GM21528 (cell line): ENCODE results near the gene NDUFA6.
A peak's percentile ranks its signal among the peaks of the same experiment; 100 is the strongest.
"Not testable (repeated sequence)": the region's sequence is repeated elsewhere in the genome, so short reads cannot be mapped to it uniquely, and the experiment has no call there.

ENCODE experiments used
- ATAC-seq: cut with Tn5 transposase; IDR thresholded peaks from one replicate; pipeline ENCODE4 v1.9.1; 2021; ENCODE audit warnings: mild to moderate bottlenecking, moderate library complexity; ENCODE audit not compliant: unreplicated experiment, low FRiP score

Gene NDUFA6

DNA sequence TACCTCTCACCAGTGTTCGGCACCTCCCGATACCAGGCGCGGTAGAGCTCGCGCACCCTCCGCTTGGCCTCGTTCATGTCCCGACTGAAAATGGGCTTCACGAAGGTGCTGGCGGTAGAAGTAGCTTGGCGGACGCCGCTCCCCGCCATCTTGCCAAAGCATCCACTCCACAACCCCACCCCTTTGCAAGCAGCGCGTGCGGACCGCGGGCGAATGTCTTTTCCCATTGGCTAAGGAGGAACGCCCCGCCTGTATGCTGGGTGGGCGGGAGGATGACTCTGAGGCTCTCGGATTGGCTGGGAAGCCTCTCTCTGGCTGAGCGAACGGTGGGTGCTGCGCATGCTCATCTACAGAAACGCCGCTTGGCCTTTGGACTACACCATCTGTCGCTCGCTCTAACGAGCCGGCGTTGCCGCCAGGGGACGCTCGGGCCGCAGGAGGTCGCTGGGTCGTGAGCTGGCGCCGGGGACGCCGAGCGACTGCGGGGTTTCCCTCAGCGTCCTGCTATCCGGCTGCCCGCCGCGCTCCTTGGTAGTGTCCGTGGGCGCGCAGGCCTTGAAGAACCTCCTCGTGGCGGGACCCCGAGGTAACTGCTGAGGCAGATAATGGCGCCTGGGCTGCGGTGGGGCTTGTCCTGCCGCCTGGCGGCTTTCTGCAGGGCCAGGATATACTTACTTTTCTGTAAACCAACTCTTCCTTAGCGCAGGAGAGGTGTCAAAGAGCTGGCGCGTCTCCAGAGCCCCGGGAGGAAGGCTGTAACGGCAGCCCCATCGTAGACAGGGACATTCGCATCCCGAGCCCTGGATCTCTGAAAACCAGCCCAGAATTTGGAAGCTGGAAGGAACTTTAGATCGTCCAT lies at the start of gene NDUFA6:
NDUFA6 (minus strand) TSS at position 177 of the 859 bp plus-strand sequence; CDS start at position 149, 28 bp downstream.
- peak; percentile 95 for ATAC-seq

DNA sequence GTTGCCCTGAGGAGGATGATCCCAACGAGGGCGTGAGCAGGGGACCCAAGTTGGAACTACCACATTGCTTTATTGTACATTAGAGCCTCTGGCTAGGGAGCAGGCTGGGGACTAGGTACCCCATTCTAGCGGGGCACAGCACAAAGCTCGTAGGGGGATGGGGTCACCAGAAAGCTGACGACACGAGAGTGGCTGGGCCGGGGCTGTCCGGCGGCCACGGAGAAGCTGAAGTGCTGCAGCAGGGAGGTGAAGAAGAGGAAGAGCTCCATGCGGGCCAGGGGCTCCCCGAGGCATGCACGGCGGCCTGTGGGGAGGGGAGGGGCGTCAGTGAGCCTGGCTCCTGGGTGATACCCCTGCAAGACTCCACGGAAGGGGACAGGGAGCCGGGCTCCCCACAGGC lies 49.6 kb upstream of the NDUFA6 start:
- not testable (repeated sequence) for ATAC-seq

DNA sequence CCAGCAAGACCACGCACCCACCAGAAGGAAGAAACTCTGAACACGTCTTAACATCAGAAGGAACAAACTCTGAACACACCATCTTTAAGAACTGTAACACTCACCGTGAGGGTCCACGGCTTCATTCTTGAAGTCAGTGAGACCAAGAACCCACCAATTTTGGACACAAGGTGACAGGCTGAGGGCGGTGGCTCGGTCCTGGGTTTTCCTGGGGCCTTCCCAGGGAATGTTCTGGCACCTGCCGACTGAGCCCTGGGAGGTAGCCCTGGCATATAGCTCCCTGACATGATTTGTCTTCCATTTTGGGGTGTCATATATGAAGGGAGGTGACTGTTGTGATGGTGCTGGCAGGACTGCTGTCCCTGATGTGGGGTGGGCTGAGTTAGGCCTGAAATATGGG lies 48.9 kb upstream of the NDUFA6 start:
- not testable (repeated sequence) for ATAC-seq

DNA sequence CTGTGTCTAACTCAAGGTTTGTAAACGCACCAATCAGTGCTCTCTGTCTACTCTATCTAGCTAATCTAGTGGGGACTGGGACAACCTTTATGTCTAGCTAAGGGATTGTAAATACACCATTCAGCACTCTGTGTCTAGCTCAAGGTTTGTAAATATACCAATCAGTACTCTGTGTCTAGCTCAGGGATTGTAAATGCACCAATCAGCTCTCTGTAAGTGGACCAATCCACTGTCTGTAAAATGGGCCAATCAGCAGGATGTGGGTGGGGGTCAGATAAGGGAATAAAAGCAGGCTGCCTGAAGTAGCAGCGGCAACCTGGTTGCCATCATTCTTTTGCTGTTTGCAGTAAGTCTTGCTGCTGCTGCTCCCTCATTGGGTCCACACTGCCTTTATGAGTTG lies 48.4 kb upstream of the NDUFA6 start:
- no peak for ATAC-seq

DNA sequence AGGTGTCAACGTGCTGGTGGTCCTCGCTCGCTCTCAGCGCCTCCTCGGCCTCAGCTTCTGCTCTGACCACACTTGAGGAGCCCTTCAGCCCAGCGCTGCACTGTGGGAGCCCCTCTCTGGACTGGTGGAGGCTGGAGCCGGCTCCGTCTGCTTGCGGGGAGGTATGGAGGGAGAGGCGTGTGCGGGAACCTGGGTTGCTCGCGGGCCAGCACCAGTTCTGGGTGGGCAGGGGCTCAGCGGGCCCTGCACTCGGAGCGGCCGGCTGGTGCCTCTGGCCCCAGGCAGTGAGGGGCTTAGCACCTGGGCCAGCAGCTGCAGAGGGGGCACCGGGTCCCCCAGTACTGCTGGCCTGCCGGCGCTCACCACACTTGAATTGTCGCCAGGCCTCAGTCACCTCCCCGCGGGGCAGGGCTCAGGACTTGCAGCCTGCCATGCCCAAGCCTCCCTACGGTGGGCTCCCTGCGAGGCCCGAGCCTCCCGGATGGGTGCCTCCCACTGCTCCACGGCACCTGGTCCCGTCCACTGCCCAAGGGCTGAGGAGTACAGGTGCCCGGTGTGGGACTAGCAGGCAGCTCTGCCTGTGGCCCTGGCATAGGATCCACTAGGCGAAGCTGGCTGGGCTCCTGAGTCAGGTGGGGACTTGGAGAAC lies 47.7 kb upstream of the NDUFA6 start:
- ATAC-seq = no peak

DNA sequence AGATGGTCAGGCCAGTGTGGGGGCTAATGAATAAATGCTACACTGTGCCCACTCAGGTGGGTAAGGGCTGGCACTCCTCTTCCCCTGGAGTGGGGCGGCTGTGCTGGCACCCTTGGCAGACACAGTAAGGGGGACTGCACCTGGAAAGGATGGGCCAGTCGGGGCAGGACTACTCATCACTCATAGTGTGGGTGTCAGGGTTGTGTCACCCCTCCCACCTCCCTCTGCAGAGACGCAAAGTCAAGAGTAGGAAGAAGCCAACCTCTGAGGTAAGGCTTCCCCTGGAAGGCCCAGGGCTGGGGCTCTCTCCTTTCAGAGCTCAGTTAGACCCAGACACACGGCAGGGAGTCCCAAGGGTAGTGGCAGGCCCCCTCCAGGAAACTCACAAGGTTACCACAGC lies 45.1 kb upstream of the NDUFA6 start:
- ATAC-seq = not testable (repeated sequence)

DNA sequence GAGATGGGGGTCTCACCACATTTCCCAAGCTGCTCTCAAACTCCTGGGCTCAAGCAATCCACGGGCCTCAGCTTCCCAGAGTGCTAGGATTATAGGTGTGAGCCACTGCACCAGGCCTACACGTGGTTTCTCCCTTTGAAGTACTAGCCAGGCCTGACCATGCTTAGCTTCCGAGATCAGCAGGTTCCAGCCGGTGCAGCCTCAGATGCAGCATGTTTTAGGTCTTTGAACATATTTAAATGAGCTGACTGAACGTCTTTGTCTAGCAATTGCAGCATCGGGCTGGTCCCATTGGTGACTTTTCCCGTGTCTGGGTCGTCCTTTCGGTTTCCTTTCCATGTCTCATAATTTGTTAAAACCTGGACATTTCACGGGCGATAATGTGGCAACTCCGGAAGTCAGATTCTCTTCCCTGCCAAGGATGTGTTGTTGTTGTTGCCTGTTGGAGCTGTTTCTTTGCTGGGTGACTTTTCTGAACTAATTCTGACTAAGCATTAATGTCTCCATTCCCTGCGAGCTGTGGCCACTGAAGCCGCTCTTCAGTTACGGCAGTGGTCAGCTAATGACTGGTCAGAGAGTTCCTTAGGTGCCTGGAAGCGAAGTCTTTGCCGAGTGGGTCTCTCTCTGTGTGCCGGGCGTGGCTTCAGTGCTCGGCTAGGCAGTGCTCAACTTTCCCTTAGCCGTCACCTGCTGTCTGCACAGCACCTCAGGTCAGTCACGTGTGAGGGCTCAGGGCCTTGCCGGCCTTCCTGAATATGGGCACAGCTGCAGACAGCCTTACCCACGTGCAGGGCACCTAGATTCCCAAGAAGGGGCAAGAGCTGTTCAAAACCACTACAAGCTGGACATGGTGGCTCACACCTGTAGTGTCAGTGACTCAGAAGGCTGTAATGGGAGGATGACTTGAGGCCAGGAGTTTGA lies 43.8 kb upstream of the NDUFA6 start:
- no peak for ATAC-seq

DNA sequence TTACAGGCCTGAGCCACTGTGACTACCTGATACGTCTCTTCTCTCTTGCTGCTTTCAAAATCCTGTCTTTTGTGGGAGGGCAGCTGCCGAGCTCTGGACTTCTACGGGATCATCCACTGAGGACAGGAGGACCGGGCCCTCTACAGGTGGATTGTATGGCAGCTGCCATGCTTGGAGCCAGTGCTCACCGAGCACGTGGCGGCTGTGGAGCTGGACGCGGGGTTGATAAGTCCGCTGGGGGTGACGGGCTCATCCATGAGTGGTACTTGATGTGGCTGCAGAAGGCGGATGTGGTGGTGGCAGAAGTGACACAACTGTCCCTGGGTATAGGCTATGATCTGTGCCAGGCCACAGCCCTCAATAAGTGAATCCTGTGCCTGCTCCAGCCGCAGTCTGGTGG lies 41.9 kb upstream of the NDUFA6 start:
- no peak for ATAC-seq

DNA sequence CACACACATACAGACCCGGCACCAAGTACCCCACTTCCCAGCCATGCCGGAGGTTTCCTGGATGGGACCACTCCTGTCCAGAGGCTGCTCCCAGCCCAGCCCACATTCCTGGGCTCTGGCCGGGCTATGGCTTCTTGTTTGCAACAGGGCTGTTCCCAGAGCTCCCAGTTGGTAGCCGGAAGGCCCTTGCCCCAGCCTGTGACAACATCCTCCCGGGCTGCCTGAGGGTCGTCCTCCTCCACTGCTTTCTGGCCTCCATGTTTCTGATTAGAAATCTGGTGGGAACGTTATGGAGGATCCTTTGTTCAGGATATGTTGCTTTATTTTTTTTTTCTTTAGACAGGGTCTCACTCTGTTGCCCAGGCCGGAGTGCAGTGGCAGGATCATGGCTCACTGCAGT lies 41.0 kb upstream of the NDUFA6 start:
- no peak for ATAC-seq

DNA sequence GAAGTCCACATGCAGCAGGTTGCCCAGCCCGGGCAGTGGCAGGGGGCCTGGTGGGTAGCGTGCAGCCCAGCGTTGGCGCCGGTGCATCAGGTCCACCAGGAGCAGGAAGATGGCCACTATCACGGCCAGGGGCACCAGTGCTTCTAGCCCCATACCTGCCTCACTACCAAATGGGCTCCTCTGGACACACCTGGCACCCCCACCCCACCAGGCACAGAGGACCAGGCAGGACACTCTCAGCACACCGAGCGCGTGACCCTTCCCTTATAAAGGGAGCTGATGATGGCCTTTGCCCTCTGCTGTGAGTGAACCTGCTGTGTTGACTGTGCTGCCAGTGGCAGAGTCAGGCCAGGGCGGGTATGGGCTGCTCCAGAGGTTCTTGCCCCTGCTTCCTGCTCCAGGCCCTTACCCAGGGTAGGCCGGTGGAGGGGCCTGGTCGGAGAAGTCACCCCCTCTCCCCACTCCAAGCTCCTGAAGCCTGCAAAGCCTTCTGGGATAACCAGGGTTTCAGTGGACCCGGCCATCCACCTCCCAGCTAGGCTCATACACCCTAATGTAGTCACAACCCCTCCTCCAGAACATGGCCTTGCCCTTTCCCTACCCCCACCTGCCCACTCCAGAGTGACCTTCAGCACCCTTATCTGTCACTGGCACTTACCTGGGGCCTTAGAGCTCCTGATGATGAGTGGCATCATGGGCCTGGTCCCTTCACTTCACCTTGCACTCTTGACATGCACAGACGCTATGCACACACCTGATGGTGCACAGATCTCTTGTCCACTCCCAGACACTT lies 40.3 kb upstream of the NDUFA6 start, which contains the start of gene CYP2D6:
CYP2D6 (minus strand) TSS at position 172 of the 793 bp plus-strand sequence; CDS start at position 153, 19 bp downstream.
- ATAC-seq = not testable (repeated sequence)

DNA sequence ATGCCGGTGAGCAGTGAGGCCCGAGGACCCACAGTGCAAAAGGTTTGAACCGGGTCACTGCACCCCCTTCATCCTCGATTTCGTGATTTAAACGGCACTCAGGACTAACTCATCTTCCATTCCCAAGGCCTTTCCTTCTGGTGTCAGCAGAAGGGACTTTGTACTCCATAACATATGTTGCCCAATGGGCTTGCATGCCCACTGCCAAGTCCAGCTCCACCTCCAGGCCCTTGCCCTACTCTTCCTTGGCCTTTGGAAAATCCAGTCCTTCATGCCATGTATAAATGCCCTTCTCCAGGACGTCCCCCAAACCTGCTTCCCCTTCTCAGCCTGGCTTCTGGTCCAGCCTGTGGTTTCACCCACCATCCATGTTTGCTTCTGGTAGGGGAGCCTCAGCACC lies 39.6 kb upstream of the NDUFA6 start:
- not testable (repeated sequence) for ATAC-seq

DNA sequence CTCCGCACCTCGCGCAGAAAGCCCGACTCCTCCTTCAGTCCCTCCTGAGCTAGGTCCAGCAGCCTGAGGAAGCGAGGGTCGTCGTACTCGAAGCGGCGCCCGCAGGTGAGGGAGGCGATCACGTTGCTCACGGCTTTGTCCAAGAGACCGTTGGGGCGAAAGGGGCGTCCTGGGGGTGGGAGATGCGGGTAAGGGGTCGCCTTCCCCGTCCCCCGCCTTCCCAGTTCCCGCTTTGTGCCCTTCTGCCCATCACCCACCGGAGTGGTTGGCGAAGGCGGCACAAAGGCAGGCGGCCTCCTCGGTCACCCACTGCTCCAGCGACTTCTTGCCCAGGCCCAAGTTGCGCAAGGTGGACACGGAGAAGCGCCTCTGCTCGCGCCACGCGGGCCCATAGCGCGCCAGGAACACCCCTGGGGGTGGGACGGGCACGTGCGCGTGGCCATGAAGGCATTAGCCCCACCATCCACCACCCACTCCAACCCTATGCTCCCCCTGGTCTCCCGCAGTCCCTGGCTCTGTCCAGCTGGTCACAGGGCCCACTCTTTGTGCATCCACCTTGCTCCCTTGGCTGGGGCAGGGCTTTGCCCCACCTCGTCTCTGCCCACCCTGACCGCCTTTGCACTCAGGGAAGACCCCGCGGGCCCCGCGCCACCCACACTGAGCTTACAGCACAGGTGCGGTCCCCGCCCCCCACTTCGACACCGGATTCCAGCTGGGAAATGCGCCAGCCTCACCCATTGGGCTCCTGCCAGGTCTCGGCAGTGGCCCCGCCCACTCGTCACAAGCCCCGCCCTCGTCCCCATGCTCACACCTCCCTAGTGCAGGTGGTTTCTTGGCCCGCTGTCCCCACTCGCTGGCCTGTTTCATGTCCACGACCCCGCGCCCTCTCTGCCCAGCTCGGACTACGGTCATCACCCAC lies 38.5 kb upstream of the NDUFA6 start:
- not testable (repeated sequence) for ATAC-seq

DNA sequence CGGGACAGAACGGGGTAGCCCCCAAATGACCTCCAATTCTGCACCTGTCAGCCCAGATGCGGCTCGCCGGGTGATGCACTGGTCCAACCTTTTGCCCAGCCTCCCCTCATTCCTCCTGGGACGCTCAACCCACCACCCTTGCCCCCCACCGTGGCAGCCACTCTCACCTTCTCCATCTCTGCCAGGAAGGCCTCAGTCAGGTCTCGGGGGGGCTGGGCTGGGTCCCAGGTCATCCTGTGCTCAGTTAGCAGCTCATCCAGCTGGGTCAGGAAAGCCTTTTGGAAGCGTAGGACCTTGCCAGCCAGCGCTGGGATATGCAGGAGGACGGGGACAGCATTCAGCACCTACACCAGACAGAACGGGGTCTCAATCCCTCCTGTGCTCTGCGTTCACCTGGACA lies 37.4 kb upstream of the NDUFA6 start:
- ATAC-seq = not testable (repeated sequence)

DNA sequence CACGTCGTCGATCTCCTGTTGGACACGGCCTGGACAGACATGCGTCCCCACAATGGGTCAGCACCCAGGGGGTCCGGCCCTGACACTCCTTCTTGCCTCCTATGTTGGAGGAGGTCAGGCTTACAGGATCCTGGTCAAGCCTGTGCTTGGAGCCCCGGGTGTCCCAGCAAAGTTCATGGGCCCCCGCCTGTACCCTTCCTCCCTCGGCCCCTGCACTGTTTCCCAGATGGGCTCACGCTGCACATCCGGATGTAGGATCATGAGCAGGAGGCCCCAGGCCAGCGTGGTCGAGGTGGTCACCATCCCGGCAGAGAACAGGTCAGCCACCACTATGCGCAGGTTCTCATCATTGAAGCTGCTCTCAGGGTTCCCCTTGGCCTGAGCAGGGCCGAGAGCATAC lies 37.0 kb upstream of the NDUFA6 start:
- ATAC-seq = no peak

DNA sequence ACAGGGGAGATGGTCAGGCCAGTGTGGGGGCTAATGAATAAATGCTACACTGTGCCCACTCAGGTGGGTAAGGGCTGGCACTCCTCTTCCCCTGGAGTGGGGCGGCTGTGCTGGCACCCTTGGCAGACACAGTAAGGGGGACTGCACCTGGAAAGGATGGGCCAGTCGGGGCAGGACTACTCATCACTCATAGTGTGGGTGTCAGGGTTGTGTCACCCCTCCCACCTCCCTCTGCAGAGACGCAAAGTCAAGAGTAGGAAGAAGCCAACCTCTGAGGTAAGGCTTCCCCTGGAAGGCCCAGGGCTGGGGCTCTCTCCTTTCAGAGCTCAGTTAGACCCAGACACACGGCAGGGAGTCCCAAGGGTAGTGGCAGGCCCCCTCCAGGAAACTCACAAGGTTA lies 33.0 kb upstream of the NDUFA6 start:
- not testable (repeated sequence) for ATAC-seq

DNA sequence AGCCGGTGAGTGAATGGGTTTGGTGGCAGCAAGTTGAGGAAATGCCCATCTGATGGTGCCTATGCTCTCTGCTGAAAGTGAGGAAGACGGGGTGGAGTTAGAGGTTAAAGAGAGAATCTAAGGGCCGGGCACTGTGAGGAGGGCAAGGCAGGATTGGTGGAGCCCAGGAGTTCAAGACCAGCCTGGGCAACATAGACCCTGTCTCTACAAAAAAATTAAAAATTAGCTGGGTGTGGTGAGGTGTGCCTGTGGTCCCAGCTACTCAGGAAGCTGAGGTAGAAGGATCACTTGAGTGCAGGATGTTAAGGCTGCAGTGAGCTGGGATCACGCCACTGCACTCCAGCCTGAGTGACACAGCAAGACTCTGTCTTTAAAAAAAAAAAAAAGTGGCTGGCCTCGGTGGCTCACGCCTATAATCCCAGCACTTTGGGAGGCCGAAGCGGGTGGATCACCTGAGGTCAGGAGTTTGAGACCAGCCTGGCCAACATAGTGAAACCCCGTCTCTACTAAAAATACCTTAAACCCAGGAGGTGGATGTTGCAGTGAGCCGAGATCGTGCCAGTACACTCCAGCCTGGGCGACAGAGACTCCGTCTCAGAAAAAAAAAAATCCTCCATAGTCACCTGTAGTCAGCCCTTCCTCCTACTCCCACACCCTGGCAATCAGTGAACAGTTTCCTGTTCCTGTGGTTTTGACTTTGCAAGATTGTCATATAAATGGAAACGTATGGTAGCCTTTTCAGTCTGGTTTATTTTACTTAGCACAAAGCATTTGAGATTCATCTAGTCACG lies 29.9 kb upstream of the NDUFA6 start:
- not testable (repeated sequence) for ATAC-seq

DNA sequence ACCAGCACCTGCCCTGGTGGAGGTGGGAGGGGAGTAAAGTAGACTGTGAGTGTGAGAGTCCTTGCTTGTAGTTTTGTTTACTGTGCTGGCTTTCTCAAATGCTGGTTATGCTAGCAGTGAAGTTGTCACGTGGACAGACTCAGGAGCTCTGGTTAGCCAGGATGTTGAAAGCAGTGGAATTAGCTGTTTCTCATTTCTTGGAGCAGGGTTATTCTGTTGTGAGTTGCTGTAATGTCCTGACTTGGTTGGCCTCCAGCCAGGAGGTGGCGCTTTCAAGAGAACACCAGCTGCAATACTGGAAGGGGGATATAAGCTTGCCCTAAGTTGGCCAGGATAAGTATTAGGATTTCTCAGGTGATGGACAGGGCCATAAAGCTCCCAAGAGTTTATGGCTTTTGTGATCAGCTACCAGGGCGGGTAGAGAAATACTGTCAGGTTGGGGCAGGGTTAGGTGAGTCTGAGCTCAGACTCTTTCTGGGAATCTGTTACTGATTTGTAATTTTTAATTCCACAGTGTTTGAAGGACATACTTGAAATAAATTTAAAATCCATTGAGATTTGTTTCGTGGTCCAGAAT lies 26.4 kb upstream of the NDUFA6 start:
- ATAC-seq = no peak

DNA sequence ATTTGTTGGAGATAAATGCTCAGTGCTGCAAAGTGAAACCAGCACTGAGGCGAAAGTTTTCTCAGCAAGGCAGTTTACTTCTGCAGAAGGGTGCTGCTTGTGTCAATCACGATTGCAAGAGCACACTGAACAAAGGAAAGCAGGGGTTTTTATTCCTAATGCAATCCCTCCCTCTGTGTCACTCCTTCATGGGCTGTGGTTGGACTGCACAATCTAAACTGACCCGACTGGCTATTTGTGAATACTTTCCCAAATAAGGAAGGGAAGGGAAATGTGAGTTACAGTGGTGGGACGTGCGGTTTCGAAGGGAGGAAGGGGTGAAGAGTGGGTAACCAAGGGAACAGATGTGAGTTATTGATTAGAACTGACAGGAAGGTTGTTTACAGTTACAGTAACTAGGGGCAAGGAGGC lies 24.9 kb upstream of the NDUFA6 start:
- not testable (repeated sequence) for ATAC-seq
